GM19351 (cell line): ENCODE results near the gene LTBP4.
A peak's percentile ranks its signal among the peaks of the same experiment; 100 is the strongest.

Source experiments
- ATAC-seq: cut with Tn5 transposase; IDR thresholded peaks from one replicate; pipeline ENCODE4 v1.9.1; 2021; ENCODE audit warnings: mild to moderate bottlenecking, moderate library complexity; ENCODE audit not compliant: unreplicated experiment

The LTBP4 gene

GRCh38 chr19:40596608-40597328 lies 4.4 kb upstream of the LTBP4 start:
- no peak for ATAC-seq

DNA sequence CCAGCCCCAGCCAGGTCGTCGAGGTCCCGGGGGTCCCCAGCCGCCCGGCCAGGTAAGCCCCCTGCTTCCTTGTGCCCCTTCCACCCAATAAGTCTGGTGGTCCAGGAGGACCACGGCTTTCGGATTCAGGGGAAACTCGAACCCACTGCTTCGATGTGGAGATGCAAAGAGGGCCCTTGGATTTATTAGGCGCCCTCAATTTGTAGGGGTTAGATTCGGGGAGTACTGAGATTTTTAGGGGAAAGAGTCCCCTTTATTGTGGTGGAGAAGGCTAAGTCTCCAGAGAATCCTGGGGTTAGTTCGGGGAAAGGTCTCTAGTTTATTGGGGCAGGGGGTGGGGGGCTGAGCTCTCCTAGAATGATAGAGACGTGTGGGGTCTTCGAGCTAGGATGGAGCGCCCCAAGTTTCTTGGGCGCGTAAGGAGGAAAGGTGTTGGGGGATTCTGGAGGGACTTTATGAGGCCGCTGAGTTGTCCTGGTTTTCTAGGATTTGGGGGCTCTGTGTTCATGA lies 3.8 kb upstream of the LTBP4 start:
- ATAC-seq = no peak

DNA sequence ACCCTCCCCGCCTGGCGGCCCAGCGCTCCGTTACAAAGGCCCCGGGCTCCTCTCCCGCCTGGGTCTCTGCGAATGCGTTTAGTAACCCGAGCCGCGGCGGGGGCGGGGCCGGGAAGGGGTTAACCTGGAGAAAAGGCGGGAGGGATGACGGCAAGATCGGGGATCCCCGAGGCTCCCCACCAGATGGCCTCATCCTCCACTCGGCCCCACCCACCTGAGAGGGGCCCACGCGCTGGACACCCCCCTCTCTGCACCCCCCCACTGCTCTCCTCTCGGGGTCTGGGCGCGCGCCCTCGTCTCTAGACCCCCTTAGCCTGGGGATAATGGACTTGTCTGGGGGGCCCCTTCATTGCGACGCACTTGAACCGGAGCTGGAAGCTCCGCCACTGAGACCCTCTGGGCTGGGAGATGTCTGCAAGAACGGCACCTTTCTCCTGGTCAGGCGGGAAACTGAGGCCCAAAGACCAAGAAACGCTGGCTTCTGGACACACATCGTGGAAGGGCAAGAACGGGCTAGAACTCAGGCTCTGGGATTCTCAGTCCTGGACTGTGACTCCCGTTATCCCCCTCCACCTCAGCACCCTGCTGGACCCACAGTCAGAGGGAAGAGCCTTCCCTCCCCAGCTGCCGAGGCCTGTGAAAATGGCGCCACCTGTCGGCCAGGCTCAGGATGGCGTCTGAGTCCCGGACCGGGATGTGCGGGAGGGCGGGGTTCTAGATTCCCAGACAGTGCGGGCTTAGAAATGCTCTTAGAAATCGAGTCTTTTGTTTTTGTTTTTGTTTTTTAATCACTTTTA lies 2.9 kb upstream of the LTBP4 start:
- no peak for ATAC-seq

GRCh38 chr19:40598918-40599307 lies 2.3 kb upstream of the LTBP4 start:
- no peak for ATAC-seq

GRCh38 chr19:40599331-40599901 lies 1.8 kb upstream of the LTBP4 start:
- no peak for ATAC-seq

DNA sequence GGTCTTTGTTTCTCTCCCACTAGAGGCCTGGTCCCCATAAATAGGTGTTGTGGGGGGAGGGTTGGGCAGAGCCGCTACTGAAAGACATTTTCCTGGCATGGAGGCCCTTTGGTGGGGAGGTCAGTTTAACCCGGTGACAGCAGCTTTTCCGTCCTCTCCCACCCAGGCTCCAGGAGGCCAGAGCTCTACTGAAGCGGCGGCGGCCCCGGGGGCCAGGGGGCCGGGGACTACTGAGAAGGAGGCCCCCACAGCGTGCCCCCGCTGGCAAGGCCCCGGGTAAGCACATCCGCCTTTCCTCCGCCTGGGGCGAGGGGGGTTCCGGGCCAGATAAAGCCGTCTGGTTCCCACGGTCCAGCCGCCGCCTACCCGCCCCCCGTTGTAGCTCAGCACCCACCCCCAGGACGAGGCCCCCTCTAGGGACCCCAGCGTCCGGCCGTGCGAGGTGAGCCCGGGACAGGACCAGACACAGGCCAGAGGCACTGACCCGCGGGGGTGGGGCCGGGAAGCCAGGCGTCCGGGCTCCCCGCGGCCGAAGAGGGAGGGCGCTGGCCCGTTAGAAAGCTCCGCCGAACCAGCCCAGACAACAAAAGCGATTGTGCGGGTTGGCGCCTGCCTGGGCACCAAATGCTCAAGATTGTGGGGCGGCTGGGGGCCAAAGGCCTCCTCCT lies 1.1 kb upstream of the LTBP4 start:
- no peak for ATAC-seq

DNA sequence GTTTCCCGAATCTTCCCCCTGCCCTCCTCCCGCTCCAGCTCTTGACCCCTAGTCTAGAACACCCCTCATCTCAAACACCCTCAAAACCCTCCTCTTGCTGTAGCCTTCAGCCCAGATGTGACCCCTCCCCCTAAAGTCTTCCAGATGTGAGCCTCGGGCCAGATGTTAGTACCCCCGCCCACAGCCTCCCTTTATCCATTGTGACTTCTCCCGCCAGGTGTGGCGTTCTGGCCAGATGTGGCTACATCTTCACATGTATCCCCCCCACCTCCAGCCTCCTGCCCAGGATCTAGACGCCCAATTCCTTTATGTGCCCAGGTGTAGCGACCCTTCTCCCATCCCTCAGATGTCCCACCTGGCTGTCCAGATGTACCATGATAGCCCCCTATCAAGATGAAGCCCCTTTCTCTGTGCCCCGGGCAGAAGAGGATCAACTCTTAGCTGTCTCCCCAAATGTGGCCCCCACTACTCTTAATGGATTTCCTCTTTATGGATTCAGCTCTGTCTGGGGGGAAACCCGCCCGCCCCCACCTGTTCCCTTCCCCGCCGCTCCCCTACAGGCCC lies 517 bp upstream of the LTBP4 start:
- ATAC-seq = no peak

DNA sequence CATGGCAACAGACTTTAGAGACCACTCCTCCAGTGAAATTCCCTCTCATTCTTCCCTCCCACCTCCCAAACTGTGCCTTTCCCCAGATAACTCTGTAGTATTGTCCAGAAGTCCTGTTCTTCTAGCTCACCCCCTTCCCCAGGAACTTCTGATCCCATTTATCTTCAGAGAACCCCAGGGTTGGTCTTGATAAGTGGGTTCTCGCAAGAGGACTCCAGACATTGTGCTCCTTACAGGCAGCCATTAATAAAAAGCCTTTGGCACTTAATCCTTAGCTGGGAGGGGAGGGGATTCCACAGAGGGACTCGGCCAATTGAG lies 1.9 kb downstream of the LTBP4 start:
- no peak for ATAC-seq

DNA sequence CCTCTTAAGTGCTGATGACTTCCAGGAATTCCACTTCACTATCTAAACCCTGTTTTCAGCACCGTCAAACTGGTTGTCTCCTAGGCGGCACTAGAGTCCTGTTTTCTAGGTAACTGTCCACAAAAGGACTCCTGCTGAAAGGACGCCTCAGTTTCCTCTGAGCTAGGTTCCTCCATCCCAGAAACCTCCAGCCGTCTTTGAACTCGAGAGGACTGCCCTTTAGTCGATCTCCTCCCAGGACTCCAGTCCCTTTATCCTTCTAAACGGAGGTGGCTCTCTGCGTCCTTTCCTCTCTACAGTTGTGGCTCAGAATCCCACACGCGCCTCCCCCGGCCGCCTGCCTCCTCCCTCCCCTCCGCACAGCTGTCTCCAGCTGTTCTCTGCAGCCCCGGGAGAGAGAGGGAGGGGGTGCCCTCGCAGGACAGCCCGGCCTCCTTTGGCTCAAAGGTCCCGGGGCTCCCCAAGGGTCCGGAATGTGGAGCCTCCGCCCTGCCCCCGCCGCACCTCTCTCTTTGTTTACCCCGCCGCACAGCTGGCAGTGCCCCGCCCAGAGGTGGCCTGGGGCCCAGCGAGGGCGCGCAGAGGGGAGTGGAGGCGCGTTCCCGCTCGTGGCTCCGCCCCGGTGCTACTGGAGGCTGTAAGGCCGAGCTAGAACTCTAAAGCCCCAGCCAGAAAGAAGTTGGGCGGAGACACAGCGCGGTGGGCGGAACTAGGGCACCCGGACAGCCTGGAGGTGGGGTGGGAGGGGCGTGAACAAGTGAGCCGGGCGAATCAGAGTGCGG lies 2.4 kb downstream of the LTBP4 start:
- peak; percentile 75 for ATAC-seq

- ATAC-seq = no peak
Observed at GRCh38 chr19:40604171-40604646, 3.0 kb downstream of the LTBP4 start.

DNA sequence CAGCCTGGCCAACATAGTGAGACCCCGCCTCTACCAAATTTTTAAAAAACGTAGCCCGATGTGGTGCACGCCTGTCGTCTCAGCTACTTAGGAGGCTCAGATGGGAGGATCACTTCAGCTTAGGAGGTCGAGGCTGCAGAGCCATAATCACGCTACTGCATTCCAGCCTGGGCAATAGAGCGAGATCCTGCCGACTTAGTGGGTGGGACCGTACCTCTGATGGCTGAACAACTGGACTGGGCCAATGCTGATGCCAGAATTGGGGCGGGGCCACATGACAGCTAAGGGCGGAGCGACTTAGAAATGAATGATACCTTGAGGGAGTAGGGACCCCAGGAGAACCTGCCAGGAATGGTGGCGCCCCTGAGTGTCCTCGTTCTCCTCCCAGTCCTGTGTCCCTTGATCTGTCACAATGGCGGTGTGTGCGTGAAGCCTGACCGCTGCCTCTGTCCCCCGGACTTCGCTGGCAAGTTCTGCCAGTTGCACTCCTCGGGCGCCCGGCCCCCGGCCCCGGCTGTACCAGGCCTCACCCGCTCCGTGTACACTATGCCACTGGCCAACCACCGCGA lies 3.6 kb downstream of the LTBP4 start:
- ATAC-seq = no peak

DNA sequence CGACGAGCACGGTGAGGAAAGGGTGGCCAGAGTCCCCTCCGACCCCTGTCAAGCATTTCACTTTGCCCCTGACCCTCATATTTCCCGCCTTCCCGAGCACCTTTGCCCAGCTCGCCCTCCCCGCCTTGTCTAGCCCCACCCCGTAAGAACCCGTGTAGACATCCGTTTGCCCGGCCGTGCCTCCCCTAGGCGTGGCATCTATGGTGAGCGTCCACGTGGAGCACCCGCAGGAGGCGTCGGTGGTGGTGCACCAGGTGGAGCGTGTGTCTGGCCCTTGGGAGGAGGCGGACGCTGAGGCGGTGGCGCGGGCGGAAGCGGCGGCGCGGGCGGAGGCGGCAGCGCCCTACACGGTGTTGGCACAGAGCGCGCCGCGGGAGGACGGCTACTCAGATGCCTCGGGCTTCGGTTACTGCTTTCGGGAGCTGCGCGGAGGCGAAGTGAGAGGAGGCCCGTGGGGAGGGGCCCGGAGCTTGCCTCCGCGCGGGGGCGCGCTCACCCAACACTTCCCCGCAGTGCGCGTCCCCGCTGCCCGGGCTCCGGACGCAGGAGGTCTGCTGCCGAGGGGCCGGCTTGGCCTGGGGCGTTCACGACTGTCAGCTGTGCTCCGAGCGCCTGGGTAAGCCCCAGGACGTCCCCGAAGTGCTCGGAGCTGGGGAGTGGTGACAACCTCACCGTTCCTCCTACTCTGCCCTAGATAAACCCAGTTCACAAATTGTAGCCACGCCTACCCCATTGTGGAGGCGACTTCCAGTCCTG lies 4.2 kb downstream of the LTBP4 start:
- no peak for ATAC-seq

DNA sequence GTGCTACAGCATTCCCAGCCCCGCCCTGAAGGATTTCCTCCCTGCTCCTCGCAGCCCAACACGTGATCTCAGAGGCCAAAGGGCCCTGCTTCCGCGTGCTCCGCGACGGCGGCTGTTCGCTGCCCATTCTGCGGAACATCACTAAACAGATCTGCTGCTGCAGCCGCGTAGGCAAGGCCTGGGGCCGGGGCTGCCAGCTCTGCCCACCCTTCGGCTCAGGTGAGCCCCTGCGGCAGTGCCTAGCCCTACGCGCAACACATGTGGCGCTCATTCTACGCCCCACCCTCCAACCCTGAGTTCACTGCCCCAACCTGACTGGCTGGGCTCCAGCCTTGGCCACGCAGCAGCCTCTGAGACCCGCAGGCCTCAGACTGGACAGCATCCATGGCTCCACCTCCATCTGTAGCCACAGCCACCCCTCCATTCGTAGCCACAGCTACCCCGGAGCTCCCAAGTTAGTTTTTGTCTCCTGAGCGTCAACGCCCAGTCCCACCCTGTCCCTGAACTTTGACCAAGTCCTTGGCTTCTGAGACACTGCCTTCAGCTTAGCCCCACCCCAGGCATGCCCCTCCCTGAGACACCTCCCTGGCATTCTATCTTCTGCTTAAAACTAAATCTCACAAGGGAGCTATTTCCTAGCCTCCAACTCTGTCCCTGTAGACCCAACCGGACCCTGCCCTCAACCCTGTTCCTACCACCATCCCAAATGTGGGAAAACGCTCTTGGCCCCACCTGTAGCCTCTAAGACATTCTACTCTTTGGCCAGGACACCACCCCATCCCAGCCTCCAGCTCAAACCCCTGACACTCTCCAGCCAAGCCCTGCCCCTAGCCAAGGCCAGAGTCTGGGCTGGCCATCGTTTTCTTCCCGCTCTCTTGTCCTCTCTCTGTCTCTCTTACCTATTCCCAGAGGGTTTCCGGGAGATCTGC lies 6.4 kb downstream of the LTBP4 start:
- ATAC-seq = no peak

- ATAC-seq = no peak
Observed at GRCh38 chr19:40608240-40608621, 7.1 kb downstream of the LTBP4 start.

- ATAC-seq = no peak
Observed at GRCh38 chr19:40608957-40609356, 7.8 kb downstream of the LTBP4 start.

DNA sequence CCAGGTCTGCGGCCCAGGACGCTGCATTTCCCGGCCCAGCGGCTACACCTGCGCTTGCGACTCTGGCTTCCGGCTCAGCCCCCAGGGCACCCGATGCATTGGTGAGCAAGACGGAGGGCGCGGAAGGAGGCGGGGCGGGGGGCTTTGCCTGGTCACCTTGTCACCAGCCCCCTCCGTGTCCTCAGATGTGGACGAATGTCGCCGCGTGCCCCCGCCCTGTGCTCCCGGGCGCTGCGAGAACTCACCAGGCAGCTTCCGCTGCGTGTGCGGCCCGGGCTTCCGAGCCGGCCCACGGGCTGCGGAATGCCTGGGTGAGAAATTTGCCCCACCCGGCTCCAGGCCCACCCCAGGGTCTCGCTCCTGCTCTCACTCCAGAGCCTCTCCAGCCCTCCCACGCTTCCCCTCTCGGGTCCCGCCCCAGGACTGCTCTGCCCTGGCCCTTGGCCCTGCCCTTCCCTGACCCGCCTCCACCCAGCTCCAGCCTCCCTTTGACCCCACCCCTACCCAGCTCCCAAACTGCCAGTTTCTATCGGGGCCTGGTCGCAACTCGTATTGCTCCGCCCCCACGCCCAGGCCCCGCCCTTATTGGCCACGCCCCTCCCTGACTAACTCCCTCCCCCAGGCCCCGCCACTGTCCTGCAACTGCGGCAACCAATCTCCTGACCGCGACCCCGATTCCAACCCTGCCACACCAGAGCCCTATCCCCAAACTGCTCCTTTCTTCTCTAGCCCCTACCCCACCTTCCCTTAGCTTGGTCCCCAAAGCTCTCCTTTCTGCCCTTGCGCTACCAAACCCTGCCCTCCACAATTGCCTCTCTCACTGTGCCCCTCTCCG lies 8.6 kb downstream of the LTBP4 start:
- peak; percentile 57 for ATAC-seq

DNA sequence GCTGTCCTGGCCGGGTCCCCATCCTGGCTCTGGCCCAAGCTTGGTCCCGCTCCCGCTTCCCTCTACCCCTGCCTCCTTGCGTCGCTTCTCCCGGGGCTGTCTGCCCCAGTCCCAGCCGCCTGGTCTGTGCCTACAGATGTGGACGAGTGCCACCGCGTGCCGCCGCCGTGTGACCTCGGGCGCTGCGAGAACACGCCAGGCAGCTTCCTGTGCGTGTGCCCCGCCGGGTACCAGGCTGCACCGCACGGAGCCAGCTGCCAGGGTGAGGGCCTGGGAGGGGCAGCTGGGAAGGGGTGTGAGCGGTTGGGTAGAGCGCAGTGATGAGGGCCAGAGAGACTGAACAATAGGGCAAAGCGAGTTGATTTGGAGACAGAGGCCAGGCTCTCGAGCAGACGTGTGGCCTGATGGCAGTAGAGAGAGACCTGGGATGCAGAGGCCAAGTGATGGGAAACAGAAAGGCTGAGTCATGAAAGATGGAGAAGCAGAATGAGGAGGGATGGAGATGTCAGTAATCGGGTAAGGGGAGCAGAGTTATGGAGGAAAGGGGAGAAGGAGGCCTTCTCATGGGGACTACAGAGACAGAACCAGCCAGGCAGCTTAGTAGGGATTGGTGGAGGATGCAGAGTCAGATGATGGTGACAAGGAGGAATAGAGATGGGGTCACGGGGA lies 9.4 kb downstream of the LTBP4 start:
- ATAC-seq = no peak
